RWPE2 (cell line): ENCODE measurements around the gene DZIP1.
"Not testable (repeated sequence)": the region's sequence is repeated elsewhere in the genome, so short reads cannot be mapped to it uniquely, and the experiment has no call there.

Experiments used
- ATAC-seq: fragments of 200-7000 bp; cut with Tn5 transposase; 3 replicates; pipeline ENCODE4 v1.9.1; 2021; ENCODE audit warnings: low read depth
- DNase-seq: peaks from one replicate; pipeline ENCODE4 v3.0.0-alpha.2; 2020; ENCODE audit warnings: low spot score
- H3K27ac ChIP-seq: fragments of 450-650 bp; 2 replicates; pipeline ENCODE4 v1.5.1; 2017; ENCODE audit warnings: mild to moderate bottlenecking; ENCODE audit not compliant: poor library complexity, severe bottlenecking
- H3K27me3 ChIP-seq: fragments of 250-450 bp; sonication (Bioruptor Pico); 2 replicates; pipeline ENCODE4 v1.5.1; 2021; ENCODE audit warnings: mild to moderate bottlenecking, moderate library complexity; ENCODE audit not compliant: insufficient read depth, poor library complexity, severe bottlenecking
- H3K36me3 ChIP-seq: fragments of 250-450 bp; sonication (Bioruptor Pico); 2 replicates; pipeline ENCODE4 v1.5.1; 2020; ENCODE audit warnings: low read depth, mild to moderate bottlenecking, moderate library complexity
- H3K4me1 ChIP-seq: fragments of 250-450 bp; sonication (Bioruptor Pico); 2 replicates; pipeline ENCODE4 v1.5.1; 2021; ENCODE audit warnings: mild to moderate bottlenecking, moderate library complexity; ENCODE audit not compliant: insufficient read depth, poor library complexity, severe bottlenecking
- H3K4me3 ChIP-seq: fragments of 250-450 bp; sonication (Bioruptor Pico); 2 replicates; pipeline ENCODE4 v1.5.1; 2021; ENCODE audit warnings: mild to moderate bottlenecking, moderate library complexity; ENCODE audit not compliant: severe bottlenecking
- H3K9me3 ChIP-seq: fragments of 250-450 bp; sonication (Bioruptor Pico); 2 replicates; pipeline ENCODE4 v1.5.1; 2021; ENCODE audit warnings: mild to moderate bottlenecking, moderate library complexity; ENCODE audit not compliant: severe bottlenecking
- CTCF ChIP-seq: fragments of 450-650 bp; IDR thresholded peaks from one replicate; pipeline ENCODE4 v1.5.1; 2017; ENCODE audit warnings: mild to moderate bottlenecking, moderate library complexity; ENCODE audit not compliant: poor library complexity, severe bottlenecking

DZIP1 gene

GRCh38 chr13:95568131-95568530, 76.4 kb downstream of the DZIP1 start:
- Histone ChIP-seq H3K27ac (no peak overlapping the region), H3K9me3 (no peaks in the 10 kb centered on the region), H3K36me3 (no peaks in the 10 kb centered on the region), H3K4me3 (no peak overlapping the region), H3K4me1 (peaks cover 17% of the 10 kb centered on the region), H3K27me3 (no peaks in the 10 kb centered on the region)
- no peak for DNase-seq
- ATAC-seq, result no peak
- TF ChIP-seq CTCF, result no peak

GRCh38 chr13:95565758-95566157, 78.7 kb downstream of the DZIP1 start:
- not testable (repeated sequence) for H3K27me3 ChIP-seq, H3K4me3 ChIP-seq, H3K9me3 ChIP-seq, H3K27ac ChIP-seq, ATAC-seq, H3K36me3 ChIP-seq, DNase-seq, H3K4me1 ChIP-seq

- DNase-seq, result no peak
- TF ChIP-seq CTCF, result no peak
- ATAC-seq, result peak; percentile 77
- peaks cover 6% of the 10 kb centered on the region for H3K4me1 ChIP-seq
- no peaks in the 10 kb centered on the region for H3K9me3 ChIP-seq
- H3K27me3 ChIP-seq, result no peaks in the 10 kb centered on the region
- H3K36me3 ChIP-seq, result no peaks in the 10 kb centered on the region
- no peak overlapping the region for H3K27ac ChIP-seq
- no peak overlapping the region for H3K4me3 ChIP-seq
Observed at GRCh38 chr13:95564733-95565291, 79.7 kb downstream of the DZIP1 start.

- no peak for DNase-seq
- Histone ChIP-seq H3K9me3 (no peaks in the 10 kb centered on the region), H3K27me3 (no peaks in the 10 kb centered on the region), H3K4me3 (no peak overlapping the region), H3K4me1 (peaks cover 11% of the 10 kb centered on the region), H3K27ac (no peak overlapping the region), H3K36me3 (no peaks in the 10 kb centered on the region)
- ATAC-seq, result 0 out of 3 replicates have a peak, but pooled peaks have one; percentile 23
- peak; percentile 24 for TF ChIP-seq CTCF
Observed at GRCh38 chr13:95564091-95564490, 80.4 kb downstream of the DZIP1 start.

GRCh38 chr13:95560387-95560786, 84.1 kb downstream of the DZIP1 start:
- Histone ChIP-seq H3K4me1 (peaks cover 15% of the 10 kb centered on the region), H3K36me3 (no peaks in the 10 kb centered on the region), H3K9me3 (no peaks in the 10 kb centered on the region), H3K27me3 (no peaks in the 10 kb centered on the region), H3K4me3 (no peak overlapping the region), H3K27ac (no peak overlapping the region)
- DNase-seq, result no peak
- ATAC-seq, result no peak
- no peak for TF ChIP-seq CTCF
